ENCODE measurements around the gene FHAD1. TPM values are rescaled to one million over a fixed set of nuclear protein-coding genes. Genes with fewer than 3 reads are reported as not detected.

Gene FHAD1
- total RNA-seq, 1 experiment from 2014 or later = not detected

DNA sequence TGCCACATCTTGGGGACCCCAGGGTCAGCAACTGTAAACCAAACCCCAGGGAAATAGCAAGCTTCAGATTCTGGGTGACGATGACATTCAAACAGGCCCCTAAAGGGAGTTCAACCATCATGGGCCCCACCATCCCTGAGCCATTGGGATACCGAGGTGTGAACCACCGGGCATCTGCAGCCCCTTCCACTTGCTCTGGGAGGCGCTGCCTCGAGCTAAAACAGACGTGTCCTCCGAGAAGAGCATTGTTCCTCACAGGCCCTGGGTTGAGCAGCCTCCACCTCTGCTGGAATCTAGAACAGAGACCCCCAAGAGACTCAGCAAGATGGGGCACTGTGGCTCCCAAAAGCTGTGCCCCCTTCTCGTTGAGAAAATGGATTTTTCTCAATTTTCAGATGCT, 143.6 kb downstream of the FHAD1 start:
- no peaks in the 10 kb centered on the region for H3K36me3 Mint-ChIP-seq (ENCODE audit: insufficient read depth, unreplicated experiment)
- no peaks in the 10 kb centered on the region for H3K4me1 Mint-ChIP-seq (ENCODE audit: insufficient read depth, unreplicated experiment)
- H3K27ac Mint-ChIP-seq (ENCODE audit: low read depth, unreplicated experiment) = no peak overlapping the region
- no peaks in the 10 kb centered on the region for H3K27me3 Mint-ChIP-seq (ENCODE audit: insufficient read depth, unreplicated experiment)
- intact Hi-C loops (cut with micrococcal nuclease) = no loop called here
- no peaks in the 10 kb centered on the region for H3K9me3 Mint-ChIP-seq (ENCODE audit: unreplicated experiment)
- no TSS peak for BruUV-seq (replicated peaks)
- TF ChIP-seq, protein P1, sequence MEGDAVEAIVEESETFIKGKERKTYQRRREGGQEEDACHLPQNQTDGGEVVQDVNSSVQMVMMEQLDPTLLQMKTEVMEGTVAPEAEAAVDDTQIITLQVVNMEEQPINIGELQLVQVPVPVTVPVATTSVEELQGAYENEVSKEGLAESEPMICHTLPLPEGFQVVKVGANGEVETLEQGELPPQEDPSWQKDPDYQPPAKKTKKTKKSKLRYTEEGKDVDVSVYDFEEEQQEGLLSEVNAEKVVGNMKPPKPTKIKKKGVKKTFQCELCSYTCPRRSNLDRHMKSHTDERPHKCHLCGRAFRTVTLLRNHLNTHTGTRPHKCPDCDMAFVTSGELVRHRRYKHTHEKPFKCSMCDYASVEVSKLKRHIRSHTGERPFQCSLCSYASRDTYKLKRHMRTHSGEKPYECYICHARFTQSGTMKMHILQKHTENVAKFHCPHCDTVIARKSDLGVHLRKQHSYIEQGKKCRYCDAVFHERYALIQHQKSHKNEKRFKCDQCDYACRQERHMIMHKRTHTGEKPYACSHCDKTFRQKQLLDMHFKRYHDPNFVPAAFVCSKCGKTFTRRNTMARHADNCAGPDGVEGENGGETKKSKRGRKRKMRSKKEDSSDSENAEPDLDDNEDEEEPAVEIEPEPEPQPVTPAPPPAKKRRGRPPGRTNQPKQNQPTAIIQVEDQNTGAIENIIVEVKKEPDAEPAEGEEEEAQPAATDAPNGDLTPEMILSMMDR (IDR thresholded peaks at IDR 0.05; ENCODE audit: unreplicated experiment) = no peak
- no peak overlapping the region for H3K4me3 Mint-ChIP-seq (ENCODE audit: unreplicated experiment)
- CTCF ChIA-PET = no interaction called here
- POLR2A ChIA-PET = interaction anchor here (0.6 to 1.9 kb wide), 2 partner anchors 10 to 29 kb away, joined by 3 to 5 read pairs; no protein-coding TSS in a partner anchor
- no peak for DNase-seq (ENCODE audit: unreplicated experiment)

GRCh38 chr1:15391366-15391765, 144.3 kb downstream of the FHAD1 start:
- CTCF ChIA-PET = no interaction called here
- no peaks in the 10 kb centered on the region for H3K4me1 Mint-ChIP-seq (ENCODE audit: insufficient read depth, unreplicated experiment)
- H3K36me3 Mint-ChIP-seq (ENCODE audit: insufficient read depth, unreplicated experiment) = no peaks in the 10 kb centered on the region
- H3K27ac Mint-ChIP-seq (ENCODE audit: low read depth, unreplicated experiment) = no peak overlapping the region
- no peak overlapping the region for H3K4me3 Mint-ChIP-seq (ENCODE audit: unreplicated experiment)
- TF ChIP-seq, protein P1 (IDR thresholded peaks at IDR 0.05; ENCODE audit: unreplicated experiment) = no peak
- H3K27me3 Mint-ChIP-seq (ENCODE audit: insufficient read depth, unreplicated experiment) = no peaks in the 10 kb centered on the region
- no peak for DNase-seq (ENCODE audit: unreplicated experiment)
- intact Hi-C loops (cut with micrococcal nuclease) = no loop called here
- BruUV-seq (replicated peaks) = no TSS peak
- POLR2A ChIA-PET = interaction anchor here (0.6 to 1.9 kb wide), 2 partner anchors 9 to 30 kb away, joined by 3 to 5 read pairs; no protein-coding TSS in a partner anchor
- no peaks in the 10 kb centered on the region for H3K9me3 Mint-ChIP-seq (ENCODE audit: unreplicated experiment)

- TF ChIP-seq, protein P1 (IDR thresholded peaks at IDR 0.05; ENCODE audit: unreplicated experiment) = no peak
- H3K27me3 Mint-ChIP-seq (ENCODE audit: insufficient read depth, unreplicated experiment) = no peaks in the 10 kb centered on the region
- intact Hi-C loops (cut with micrococcal nuclease) = no loop called here
- BruUV-seq (replicated peaks) = no TSS peak
- POLR2A ChIA-PET = no interaction called here
- no peaks in the 10 kb centered on the region for H3K4me1 Mint-ChIP-seq (ENCODE audit: insufficient read depth, unreplicated experiment)
- H3K4me3 Mint-ChIP-seq (ENCODE audit: unreplicated experiment) = no peak overlapping the region
- no peaks in the 10 kb centered on the region for H3K9me3 Mint-ChIP-seq (ENCODE audit: unreplicated experiment)
- CTCF ChIA-PET = interaction anchor here (0.6 to 0.7 kb wide), 2 partner anchors 48 to 56 kb away, joined by 3 to 4 read pairs; no protein-coding TSS in a partner anchor
- no peak overlapping the region for H3K27ac Mint-ChIP-seq (ENCODE audit: low read depth, unreplicated experiment)
- DNase-seq (ENCODE audit: unreplicated experiment) = no peak
- H3K36me3 Mint-ChIP-seq (ENCODE audit: insufficient read depth, unreplicated experiment) = no peaks in the 10 kb centered on the region
Observed at GRCh38 chr1:15393475-15394257, 146.6 kb downstream of the FHAD1 start.

GRCh38 chr1:15394258-15394690, 147.3 kb downstream of the FHAD1 start:
- POLR2A ChIA-PET = interaction anchor here (0.7 kb wide), 1 partner anchor 69 kb away, joined by 3 read pairs; no protein-coding TSS in a partner anchor
- Mint-ChIP-seq H3K9me3 (ENCODE audit: unreplicated experiment) (no peaks in the 10 kb centered on the region), H3K36me3 (ENCODE audit: insufficient read depth, unreplicated experiment) (no peaks in the 10 kb centered on the region), H3K27ac (ENCODE audit: low read depth, unreplicated experiment) (no peak overlapping the region), H3K4me1 (ENCODE audit: insufficient read depth, unreplicated experiment) (no peaks in the 10 kb centered on the region), H3K4me3 (ENCODE audit: unreplicated experiment) (no peak overlapping the region), H3K27me3 (ENCODE audit: insufficient read depth, unreplicated experiment) (no peaks in the 10 kb centered on the region)
- TF ChIP-seq, protein P1 (IDR thresholded peaks at IDR 0.05; ENCODE audit: unreplicated experiment) = no peak
- intact Hi-C loops (cut with micrococcal nuclease) = no loop called here
- CTCF ChIA-PET = interaction anchor here (0.7 kb wide), 1 partner anchor 47 kb away, joined by 4 read pairs; no protein-coding TSS in a partner anchor
- DNase-seq (ENCODE audit: unreplicated experiment) = no peak
- BruUV-seq (replicated peaks) = no TSS peak

Data from MCF 10A (cell line).